Kasumi-1 (cell line): Measurements from ENCODE around the gene PITX1.

Experiments
- DNase-seq, 2 experiments: peaks; one replicate each; lab custom pipeline; 2025; lab: John Stamatoyannopoulos, UW

PITX1 gene

DNA sequence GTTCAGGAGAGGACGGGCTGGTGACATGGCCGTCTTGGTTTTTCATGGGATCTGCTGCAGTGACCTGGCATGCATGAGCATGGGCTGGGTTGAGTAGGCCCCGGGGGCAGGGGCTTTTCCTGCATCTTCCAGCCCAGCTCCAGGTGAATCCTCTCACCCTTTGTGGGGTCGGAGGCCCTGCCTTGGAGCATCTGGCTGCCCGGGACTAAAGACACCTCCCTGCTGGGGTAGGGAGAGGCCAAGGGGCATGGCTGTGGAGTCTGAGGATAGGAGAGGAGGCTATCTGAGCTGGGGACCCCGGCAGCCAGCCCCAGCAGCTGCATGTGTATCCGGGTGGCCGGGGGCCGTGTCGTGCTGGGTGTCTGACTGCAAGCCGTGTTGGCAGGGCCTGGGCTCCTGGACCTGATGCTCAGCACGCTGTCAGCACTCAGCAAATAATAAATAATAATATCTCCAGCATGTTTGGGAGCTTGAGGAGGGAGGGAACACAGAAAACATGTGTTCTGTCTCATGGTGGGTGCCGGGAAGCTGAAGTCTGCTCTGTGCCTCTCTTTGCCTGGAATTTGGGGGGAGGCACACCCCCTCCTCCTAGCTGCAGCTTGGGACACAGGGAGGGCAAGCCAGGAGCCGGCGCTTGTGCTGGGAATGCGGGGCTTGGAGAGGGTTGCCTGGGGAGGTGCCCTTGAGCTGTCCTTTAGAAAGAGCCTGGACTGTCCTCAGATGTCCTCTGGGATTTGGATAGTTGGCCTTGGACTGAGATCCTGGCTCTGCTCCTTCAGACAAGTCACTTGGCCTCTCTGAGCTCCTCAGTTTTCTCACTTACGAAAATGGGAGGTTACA lies 28.4 kb upstream of the PITX1 start:
- DNase-seq, result no peak

DNA sequence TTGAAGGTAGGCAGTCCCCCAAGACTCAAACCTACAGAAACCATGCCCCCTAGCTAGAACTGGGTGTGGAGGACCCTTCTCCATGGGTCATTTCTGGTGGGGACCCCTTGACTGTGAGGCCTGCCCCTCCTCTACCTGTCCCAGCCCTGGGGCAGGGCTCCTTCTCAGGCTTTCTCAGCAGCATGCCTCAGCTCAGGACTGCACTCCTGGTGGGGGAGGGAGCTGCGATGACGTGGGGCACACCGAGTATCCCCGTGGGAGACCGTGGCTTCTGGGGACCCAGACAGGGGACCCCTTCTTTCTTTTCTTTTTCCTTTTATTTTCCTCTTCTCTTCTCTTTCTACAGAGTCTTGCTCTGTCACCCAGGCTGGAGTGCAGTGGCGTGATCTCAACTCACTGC lies 27.0 kb upstream of the PITX1 start:
- no peak for DNase-seq

DNA sequence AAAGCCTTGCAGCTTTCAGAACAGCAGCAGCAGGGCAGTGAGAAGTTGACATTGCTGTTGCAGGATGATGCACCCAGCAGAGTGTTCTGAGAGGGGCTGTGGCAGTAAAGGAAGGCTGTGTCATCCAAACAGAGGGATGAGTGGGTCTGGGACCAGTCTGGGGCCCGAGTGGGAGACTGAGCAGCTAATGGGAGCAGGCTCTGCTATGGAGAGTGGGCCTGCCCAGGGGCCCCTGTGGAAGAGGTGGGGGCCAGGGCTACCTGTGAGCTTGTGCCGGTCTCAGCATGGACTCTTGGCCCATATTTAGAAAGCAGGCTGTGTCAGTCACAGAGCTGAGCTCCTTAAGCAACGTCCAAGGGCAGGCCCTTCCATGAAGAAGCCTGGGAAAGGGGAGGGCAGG lies 26.0 kb upstream of the PITX1 start:
- DNase-seq, result no peak

DNA sequence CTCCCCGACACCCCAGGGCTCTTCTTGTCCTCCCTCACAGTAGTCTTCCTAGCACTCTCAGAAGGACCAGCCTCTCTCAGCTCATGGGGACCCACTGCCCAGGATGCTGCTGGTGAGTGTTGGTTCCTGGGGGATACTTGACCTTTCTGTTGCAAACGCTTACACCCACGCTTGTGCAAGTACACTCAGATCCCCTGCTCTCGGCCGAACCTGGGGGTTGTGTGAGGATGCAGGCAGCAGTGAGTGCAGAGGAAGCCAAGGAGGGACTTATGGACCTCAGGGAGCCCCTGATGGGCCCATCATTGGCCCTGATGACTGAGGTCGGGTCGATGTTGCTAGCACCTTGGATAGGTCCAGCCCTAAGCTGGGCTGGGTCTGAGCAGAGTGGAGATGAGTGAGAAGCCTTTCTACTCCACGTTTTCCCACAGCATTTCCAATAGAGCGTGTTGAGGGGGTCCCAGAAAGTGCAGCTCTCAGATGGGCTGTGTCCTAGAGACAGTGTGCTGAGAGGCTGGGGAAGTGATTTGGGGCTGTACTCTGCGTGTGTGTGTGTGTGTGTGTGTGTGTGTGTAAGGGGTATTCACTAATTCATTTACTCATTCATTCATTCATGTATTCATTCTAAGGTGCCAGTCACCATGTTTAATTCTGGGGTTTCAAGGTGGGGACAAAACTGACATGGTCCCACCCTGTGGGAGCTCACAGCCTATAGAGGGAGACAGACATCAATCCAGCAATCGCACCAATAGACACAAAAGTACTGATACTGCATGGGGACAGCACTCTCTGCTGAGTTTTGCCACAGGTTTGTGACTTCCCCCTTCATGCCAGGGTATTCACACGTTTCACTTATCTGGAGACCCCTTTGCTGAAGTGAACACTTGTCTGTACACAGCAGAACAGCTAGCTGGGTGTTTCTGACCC lies 25.2 kb upstream of the PITX1 start:
- DNase-seq, result no peak

DNA sequence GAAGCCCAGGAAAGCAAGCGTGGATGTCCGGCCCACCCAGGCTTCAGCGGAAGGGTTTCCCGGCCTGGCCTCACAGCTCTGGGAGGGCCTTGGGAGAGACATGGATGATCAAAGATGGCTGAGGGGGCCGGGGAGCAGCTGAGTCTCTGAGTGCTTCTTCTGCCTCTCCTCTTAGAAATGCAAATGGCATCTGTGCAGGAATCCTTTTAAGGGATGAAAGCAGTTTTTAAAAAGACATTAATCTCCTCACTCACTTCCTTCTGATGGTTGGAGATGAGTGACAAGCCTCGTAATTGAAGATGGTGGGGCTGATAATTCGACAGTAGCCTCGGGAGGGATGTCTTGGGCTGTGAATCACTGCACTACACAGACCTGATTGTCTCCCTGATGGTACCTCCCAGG lies 24.3 kb upstream of the PITX1 start:
- DNase-seq, result no peak

DNA sequence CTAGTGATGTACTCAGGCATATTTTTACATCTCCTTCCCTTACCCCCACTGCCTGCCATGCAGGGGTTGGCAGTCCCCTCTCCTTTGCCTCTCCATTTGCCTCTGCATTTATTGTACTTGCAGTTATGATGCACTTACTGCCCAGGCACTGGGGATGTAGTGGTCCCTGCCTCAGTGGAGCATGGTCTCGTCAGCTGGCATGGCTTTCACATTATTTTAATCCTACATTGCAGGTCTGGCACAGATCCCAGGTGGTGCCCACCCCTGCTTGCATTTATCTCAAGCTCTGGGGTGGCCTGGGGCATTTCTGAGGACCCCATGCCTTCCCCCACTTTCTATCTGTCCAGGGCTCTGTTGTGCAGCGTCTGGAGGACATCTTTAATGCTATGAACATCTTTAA lies 23.2 kb upstream of the PITX1 start:
- DNase-seq, result no peak

DNA sequence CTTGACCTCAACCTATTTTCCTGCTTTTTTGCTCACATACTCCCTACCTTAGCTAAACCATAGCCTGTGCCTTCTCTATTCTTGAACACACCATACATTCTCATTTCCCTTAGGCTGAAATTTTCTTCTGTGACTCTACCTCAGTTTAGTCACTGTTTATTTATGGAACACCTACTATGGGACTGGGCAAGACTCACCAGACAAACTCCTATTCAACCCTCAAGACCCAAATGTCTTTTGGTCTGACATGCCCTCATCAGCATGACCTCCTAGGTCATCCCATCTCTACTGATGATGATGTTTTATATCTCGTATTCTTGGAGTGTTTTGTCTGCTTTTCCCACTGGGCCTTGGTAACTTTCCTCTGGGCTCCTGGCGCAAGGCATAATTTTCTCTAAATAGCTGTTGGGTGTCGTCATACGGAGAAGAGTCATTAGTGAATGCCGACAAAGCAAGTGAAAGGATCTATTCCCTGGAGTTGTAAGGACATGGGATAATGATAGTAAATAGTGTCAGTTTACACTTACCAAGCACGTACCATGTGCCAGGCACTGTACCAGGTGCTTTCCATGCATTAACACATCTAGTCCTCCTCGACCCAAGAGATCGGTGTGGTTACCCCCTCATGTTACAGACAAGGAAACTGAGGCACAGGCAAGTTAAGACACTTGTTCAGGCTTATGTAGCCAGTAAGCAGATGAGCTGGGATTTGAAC lies 22.4 kb upstream of the PITX1 start:
- no peak for DNase-seq

DNA sequence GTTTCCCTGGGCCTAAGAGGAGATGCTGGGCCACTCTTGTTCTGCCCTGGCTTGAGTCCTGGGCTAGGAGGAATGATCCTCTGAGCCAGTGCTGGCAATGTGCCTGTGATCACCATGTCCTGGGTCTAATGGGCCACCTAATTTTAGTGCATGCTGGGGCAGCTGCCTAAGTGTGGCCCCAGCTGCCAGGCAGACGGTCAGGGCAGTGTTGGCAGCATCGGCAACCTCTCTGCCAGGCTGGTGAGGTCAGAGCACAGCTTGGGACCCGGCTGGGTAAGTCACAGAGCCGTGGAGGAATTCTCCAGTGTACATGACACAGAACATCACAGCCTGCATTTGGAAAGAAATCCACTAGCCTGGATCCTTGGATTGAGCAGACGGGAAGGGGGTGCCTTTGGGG lies 21.4 kb upstream of the PITX1 start:
- no peak for DNase-seq

DNA sequence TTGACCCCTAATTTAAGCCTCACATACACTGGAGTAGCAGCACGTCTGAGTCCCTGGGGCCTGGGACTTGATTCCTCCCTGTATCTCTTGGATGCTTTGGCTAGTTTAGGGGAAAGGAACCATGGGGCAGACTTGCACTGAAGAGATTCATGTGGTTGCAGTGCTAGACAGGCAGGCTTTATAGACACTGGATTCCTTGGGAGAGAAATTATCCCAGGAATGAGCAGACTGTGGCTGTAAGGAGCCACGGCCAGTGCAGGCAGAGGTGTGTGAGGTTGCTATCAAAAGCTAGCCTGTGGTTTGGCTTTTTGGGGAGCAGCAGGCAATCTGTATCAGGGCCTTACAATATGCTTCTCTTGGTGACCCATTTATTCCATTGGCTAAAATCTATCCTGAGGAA lies 20.5 kb upstream of the PITX1 start:
- DNase-seq, result no peak

DNA sequence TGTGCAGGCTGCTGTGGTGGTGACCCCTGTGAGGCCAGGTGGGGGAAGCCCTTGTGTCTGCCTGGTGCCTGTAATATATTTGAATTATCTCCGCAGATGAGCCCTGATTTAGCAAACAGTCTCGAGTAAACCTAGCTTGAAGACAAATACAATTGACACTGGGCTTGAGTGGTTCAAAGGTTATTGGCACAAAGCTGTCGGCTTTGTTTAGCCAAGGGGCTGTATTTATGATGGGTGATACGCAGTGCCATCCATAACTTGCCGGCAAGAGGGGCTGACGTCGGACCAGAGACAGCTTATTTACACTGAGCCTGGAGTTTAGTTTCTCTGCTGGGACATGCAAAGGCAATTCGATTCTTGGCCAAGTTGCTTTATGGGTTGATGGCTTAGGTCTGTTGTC lies 20.0 kb upstream of the PITX1 start:
- no peak for DNase-seq

DNA sequence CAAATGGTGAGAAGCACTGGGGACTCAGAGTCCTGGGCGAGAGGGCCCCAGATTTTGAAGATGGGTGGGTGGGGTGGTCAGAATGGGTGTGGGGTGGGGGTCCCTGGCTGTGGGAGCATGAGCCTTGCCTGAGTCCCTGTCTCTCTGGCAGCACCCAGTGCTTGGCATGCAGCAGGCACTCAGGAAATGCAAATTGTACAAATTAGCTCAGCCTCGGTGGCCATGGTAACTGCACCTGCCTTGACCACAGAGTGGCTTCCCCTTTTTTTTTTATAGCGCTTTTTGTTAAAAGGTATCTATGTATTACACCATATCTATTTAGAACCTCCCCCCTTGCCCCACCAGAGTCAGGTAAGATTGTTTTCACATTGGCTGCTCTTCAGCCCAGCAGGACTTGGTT lies 19.2 kb upstream of the PITX1 start:
- DNase-seq, result peak; percentile 9 to 32

DNA sequence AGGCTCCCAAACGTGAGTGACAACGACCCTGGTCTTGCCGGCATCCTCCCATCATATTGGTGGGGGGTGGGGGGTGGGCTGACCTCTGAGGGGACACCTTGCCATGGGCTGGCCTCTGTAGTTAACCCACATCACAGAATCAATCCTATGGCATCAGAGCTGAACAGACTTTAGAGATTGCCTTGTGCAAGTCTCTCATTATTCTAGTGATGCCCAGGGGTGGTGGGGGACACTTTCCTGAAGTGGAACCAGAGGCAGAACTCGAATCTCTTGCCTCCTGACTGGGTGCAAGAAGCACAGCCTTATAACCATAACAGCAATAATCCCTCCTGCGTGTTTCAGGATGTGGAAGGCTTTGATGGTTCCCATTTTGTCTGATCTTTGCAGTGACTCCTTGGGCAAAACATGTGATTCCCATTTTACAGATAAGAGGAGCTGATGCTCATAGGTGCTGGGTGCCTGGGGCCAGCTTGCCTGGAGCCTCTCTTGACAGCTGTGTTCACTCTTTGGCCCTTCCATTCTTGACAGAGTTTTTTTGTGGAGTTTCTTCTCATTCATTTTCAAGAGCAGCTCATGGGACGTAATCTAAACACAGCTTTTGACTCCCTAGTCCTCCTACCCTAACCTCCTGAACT lies 18.6 kb upstream of the PITX1 start:
- DNase-seq, result no peak

DNA sequence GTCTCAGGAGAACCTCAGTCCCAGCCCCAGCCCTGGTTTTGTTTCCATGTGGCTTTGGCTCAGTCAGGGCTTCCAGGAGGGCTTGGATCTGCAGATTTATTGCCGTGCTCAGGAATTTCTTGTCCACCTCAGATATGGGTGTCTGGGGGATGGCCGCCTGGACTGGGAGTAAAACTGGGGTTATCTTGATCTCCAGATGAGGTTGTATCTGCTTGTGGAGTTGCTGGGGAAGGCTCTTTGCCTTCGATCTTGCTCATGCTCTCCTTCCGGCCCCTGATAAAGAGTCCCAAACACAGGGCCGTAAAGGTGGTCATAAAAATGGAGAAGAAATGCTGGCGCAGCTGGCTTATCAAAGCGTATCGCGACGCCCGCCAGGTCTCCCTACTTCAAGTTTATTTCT lies 17.8 kb upstream of the PITX1 start:
- no peak for DNase-seq

DNA sequence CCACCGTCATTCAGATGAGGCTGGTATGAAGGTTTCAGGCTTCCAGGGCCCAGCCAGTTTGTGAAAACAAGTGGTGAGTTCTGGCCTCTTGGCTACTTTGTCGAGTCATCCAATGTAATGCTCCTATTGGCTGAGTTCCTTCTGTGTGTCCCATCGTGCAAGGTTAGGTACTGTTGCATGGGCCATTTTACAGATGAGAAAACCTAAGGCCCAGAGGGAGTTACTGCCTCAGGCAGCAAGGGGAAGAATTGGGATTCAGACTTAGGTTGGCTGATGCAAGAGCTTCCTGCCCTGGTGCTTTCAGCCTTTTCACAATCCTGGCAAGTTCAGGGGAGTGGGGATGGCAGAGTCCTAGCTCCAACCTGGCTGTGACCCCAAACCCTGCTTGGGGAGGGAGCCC lies 17.4 kb upstream of the PITX1 start:
- DNase-seq, result no peak

DNA sequence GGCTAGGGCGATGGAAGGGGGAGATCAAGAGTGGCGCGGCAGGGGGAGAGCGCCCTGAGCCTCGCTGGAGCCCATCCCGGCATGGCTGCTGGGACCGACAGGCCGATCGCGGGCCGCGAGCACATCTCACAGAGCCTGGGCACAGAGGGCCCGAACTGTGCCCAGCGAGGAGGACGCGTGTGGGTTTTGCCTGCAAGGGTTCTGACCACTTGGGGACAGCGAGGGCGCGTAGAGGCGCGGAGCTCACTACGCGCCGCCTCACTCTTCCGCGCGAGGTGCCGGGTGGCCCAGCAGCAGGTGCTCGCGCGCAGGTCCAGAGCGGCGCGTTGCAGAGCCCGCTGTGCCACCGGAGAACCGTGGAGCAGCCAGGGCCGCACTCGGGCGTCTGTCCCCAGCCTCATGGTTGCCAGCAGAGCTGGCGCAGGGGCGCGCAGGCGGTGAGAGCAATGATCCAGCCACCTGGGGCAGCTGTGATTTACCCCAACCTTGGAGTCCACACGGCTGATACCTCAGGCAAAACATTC lies 16.3 kb upstream of the PITX1 start:
- DNase-seq, result no peak

DNA sequence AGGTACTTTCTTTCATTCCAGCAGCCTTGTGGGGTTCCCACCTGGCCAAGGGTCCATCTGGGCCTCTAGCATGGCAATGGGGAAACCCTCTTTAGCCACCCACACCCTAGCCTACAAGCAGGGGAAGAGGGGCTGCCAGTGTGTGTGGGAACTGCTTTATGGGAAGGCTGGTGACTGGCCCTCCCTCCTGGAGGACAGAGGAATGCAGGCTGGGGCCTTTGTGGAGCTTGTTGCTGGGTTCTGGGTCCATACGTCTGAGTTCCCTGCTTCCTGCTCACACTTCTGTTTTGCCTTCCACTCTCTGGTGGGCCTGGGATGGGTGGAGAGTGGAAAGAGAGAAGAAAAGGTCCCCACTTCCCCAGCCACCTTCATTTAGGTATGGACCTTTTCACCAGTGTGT lies 14.9 kb upstream of the PITX1 start:
- DNase-seq, result no peak

DNA sequence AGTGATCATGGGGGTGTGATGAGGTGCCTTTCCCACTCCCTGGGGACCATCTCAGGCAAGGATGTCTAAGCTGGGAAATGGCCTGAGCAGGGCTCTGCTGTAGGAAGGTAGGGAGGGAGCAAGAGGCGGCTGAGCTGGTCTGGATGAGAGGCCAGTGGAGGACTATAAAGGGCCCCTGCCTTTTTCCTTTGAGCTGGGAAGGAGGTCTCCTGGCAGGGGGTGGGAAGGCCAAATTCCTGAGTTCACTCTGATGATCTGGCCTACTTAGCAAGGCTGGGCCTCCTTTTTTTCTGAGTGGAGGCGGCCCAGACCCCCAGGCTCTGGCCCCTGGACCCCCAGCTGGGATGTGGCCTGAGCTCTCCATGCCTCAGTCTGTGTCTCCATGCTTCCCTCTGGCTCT lies 14.3 kb upstream of the PITX1 start:
- no peak for DNase-seq

DNA sequence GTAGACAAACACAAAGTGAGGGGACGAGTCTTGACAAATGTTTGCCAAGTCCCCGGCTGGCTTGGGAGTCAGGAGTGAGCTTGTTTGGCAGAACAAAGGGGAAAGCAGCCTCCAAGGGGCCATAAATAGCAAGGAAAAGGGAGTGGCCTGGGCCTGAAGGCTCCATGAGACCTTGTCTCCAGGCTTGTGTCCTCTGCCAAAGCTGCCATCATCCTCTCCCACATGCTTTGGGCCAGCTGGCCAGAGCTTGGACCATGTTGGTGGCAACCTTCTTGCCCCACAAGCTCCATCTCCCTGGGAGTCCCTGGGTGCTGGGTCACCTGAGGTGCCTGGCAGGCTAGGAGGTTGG lies 13.3 kb upstream of the PITX1 start:
- no peak for DNase-seq

DNA sequence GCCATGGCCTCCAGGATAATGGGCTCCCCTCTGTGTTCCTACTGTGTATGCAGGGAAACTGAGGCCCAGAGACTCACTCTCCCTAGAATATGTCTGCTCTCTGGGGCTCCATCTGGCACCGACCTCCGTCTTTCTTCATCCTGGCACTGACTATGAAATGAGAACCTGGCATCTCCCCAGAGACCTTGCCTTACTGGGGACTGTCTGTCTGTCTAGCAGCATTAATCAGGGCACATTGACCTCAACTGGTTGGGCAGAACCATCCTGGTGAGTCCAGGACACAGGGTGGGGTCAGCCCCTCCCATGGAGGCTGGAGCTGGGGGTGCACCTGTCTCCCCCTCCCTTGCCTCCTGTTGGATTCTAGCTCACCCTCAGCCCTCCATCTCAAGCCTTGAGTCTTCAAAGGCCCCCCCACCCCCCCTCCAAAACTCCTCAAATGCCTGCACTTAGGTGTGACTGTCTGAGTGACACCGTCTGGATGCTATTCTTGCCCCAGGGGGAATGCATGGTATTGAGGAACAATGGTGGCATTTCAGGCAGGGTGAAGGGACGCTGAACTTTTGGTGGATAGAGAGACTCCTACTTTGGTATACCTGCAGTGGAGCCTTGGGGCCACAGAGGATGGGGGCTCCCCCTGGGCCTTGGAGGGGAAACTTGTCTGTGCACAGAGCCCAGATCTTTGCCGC lies 12.8 kb upstream of the PITX1 start:
- no peak for DNase-seq

DNA sequence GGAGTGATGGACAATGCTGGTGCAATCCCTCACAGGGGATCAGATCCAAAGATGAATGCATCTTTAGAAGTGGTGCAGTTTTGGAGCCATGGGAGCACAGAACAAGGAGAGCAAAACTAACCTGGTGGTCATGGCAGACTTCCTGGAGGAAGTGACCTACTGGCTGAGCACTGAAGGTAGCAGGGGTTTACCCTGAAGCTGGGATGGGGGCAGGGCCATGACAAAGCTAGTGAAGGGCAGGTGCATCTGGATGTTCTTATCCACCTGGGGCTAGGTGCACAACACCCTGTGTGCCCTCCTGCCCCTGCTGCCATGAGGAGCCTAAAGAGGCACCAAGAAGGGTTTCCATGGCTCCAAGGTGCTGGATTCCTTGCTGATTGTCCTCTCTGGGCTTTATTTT lies 11.5 kb upstream of the PITX1 start:
- DNase-seq, result no peak

DNA sequence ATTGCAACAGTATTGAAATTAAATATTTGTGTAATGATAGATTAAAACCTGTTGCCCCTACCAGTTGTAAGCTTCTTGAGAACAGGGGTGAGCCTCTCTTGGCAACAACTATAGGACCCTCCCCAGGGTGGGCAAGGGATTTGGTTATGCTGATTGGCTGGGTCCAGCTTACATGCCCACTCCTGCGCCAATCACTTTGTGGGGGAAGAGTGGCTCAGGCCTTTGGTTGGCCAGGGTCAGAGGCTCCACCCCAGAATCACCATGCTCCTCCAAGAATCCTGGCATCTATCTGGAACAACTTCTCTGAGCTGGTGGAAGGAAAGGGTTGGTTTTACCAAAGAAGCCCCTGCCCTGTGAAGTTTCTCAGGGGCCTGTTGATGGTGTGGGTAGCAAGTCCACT lies 8.6 kb upstream of the PITX1 start:
- DNase-seq, result no peak
